Heart left ventricle (tissue), 13 donors: ENCODE measurements around the gene PPA1.
"Not testable (repeated sequence)": the region's sequence is repeated elsewhere in the genome, so short reads cannot be mapped to it uniquely, and the experiment has no call there.

Experiments used
- POLR2A ChIP-seq, 2 donors: fragments of 450-650 bp; IDR thresholded peaks; one replicate each; pipeline ENCODE4 v1.6.1; 2017; ENCODE audit warnings: antibody characterized with exemption in 2 of 2, mild to moderate bottlenecking in 2 of 2, moderate library complexity in 2 of 2
- TF ChIP-seq, protein P1 (sequence below), 12 donors: fragments of 200-600 bp; sonication (generic) in 4 of 12; IDR thresholded peaks; one replicate each; pipeline versions ENCODE4 v1.5.0 to v1.8.0; 2018 to 2022; ENCODE audit warnings: antibody characterized with exemption in 12 of 12, mild to moderate bottlenecking in 5 of 12
- donor health status: ischemic (EF 13 %, LVEDD 7.1; RV severe dilation, severe dysfunction).
- donor health status: DM: no; HTN: yes; CAD: no.
- donor health status: DM: no; HTN: no; CAD: no.
- donor health status: ischemic (EF 25% LVEDD 6.9; RV normal size, moderate dysfunction).
- donor health status: ischemic (EF 25% LVEDD 5.7; RV mildly dilated, moderate dysfunction).
- donor health status: ischemic (EF 35%, LVEDD 5.7; RV mildly dilated, moderate dysfunction).
- donor health status: nonischemic (EF 11% LVEDD 7.7; RV severe dilation, severe dysfunction).
- donor health status: DM: yes; HTN: yes; CAD: no.
- donor health status: PGD.
- donor health status: ischemic (EF 29% LVEDD 5.4; RV normal size, mild dysfunction).
- donor health status: nonischemic (EF 23%, LVEDD 6.1; RV moderate dilation, normal function).

GRCh38 chr10:70239077-70239976 lies 6.1 kb upstream of the PPA1 start:
- TF ChIP-seq, protein P1, sequence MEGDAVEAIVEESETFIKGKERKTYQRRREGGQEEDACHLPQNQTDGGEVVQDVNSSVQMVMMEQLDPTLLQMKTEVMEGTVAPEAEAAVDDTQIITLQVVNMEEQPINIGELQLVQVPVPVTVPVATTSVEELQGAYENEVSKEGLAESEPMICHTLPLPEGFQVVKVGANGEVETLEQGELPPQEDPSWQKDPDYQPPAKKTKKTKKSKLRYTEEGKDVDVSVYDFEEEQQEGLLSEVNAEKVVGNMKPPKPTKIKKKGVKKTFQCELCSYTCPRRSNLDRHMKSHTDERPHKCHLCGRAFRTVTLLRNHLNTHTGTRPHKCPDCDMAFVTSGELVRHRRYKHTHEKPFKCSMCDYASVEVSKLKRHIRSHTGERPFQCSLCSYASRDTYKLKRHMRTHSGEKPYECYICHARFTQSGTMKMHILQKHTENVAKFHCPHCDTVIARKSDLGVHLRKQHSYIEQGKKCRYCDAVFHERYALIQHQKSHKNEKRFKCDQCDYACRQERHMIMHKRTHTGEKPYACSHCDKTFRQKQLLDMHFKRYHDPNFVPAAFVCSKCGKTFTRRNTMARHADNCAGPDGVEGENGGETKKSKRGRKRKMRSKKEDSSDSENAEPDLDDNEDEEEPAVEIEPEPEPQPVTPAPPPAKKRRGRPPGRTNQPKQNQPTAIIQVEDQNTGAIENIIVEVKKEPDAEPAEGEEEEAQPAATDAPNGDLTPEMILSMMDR (IDR thresholded peaks at IDR 0.05), result not testable (repeated sequence)
- TF ChIP-seq POLR2A (IDR thresholded peaks at IDR 0.05), result not testable (repeated sequence)
